Activated naive CD8-positive, alpha-beta T cell treated with anti-CD3 and anti-CD28 coated beads, Interleukin-2, amount 50 U/mL, for 24 hours (primary cell): ENCODE measurements around the gene KCNJ10.
"Not testable (repeated sequence)": the region's sequence is repeated elsewhere in the genome, so short reads cannot be mapped to it uniquely, and the experiment has no call there.

Source experiments
- ATAC-seq: fragments of 150-1000 bp; cut with Tn5 transposase; one replicate; pipeline ENCODE4 v1.10.0; 2021
- DNase-seq: peaks from one replicate; pipeline ENCODE4 v3.0.0; 2021
- H3K27ac Mint-ChIP-seq: one replicate; pipeline ENCODE4 v1.8.0; 2021; ENCODE audit warnings: mild to moderate bottlenecking, mixed read lengths
- H3K27me3 Mint-ChIP-seq: one replicate; pipeline ENCODE4 v1.8.0; 2021; ENCODE audit warnings: mixed read lengths
- H3K36me3 Mint-ChIP-seq: one replicate; pipeline ENCODE4 v1.8.0; 2021; ENCODE audit warnings: low read depth, mixed read lengths
- H3K4me1 Mint-ChIP-seq: one replicate; pipeline ENCODE4 v1.8.0; 2021; ENCODE audit warnings: mixed read lengths
- H3K4me3 Mint-ChIP-seq: one replicate; pipeline ENCODE4 v1.8.0; 2021; ENCODE audit warnings: mild to moderate bottlenecking, moderate library complexity, mixed read lengths
- H3K9me3 Mint-ChIP-seq: one replicate; pipeline ENCODE4 v1.8.0; 2021; ENCODE audit warnings: mixed read lengths

Gene KCNJ10

GRCh38 chr1:160069460-160070231 lies at the start of gene KCNJ10:
TSS of gene KCNJ10 (minus strand) at chr1:160070160. CDS start at chr1:160042532, 27,628 bp downstream.
- peak within 1 kb of the TSS; percentile 85 for H3K4me3 Mint-ChIP-seq
- ATAC-seq (no peak), DNase-seq (no peak)
- no peak within 1 kb of the TSS for H3K27ac Mint-ChIP-seq
- H3K27me3 Mint-ChIP-seq: peaks cover 32% of the 10 kb centered on the region
- H3K9me3 Mint-ChIP-seq: no peaks in the 10 kb centered on the region
- H3K4me1 Mint-ChIP-seq: peaks cover 8% of the 10 kb centered on the region
- H3K36me3 Mint-ChIP-seq: no peaks in the 10 kb centered on the region

DNA sequence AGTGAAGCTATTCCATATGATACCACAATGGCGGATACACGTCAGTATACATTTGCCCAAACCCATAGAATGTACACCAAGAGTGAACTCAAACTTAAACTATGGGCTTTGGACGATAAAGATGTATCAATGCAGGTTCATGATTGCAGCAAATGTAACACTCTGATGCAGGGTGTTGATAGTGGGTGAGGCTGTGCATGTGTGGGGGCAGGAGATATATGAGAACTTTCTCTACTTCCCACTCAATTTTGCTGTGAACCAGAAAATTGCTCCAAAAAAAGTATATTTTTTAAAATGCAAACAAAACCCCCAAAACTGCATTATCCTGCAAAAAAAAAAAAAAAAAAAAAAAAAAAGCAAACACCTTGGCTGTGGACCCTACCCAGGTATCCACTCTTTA lies 49.0 kb upstream of the KCNJ10 start:
- H3K4me1 Mint-ChIP-seq: no peaks in the 10 kb centered on the region
- H3K4me3 Mint-ChIP-seq: no peak overlapping the region
- peaks cover 15% of the 10 kb centered on the region for H3K27me3 Mint-ChIP-seq
- ATAC-seq (no peak), DNase-seq (no peak)
- H3K9me3 Mint-ChIP-seq: no peaks in the 10 kb centered on the region
- no peak overlapping the region for H3K27ac Mint-ChIP-seq
- no peaks in the 10 kb centered on the region for H3K36me3 Mint-ChIP-seq

- no peaks in the 10 kb centered on the region for H3K9me3 Mint-ChIP-seq
- no peak for DNase-seq
- H3K4me3 Mint-ChIP-seq: no peak overlapping the region
- peaks cover 17% of the 10 kb centered on the region for H3K27me3 Mint-ChIP-seq
- no peak overlapping the region for H3K27ac Mint-ChIP-seq
- no peak for ATAC-seq
- no peaks in the 10 kb centered on the region for H3K36me3 Mint-ChIP-seq
- no peaks in the 10 kb centered on the region for H3K4me1 Mint-ChIP-seq
These were observed 47.8 kb upstream of the KCNJ10 start for GRCh38 chr1:160117709-160118183.

- no peak overlapping the region for H3K27ac Mint-ChIP-seq
These were observed 47.3 kb upstream of the KCNJ10 start for GRCh38 chr1:160117300-160117699.

DNA sequence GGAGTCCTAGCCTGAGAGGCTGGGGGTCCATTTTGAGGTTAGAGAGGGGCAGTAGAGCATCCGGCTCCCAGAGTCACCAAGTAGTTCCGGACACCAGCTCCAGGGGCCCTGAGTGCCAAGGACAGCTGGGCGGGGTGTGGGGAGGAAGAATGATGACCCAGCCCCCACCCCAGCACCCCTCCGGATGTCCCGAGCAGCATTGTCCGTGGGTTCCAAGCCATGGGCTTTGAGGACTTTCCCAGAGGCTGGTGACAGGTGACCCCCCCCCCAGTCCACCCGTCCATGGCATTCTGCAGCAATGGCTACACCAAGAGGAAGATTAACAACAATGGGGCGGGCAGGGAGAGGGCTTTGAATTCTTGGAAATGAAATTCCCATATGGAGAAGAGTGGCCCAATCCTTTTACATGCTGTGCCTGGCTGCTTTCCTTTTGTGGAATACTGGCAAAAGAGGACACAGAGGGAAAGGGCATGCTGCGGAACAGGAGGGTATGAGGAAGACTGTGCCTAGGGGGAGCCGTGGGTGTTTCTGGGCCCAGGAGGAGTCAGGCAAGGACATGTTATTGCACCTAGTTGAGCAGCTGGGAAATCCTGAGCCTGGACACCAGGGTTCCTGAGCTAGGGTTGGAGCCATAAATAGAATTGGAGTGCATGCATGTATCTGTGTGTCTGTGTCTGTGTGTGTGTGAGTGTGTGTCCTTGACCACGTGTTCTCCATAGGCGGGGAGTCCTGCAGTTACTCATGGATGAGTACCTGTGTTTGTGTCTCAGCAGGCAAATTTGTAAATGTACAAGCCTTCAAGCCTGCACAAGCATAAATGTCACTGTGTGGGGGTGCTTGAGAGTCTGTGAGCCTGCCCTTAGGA lies 46.6 kb upstream of the KCNJ10 start:
- Mint-ChIP-seq H3K4me1 (no peaks in the 10 kb centered on the region), H3K36me3 (no peaks in the 10 kb centered on the region), H3K9me3 (no peaks in the 10 kb centered on the region), H3K27me3 (peaks cover 17% of the 10 kb centered on the region), H3K4me3 (no peak overlapping the region), H3K27ac (no peak overlapping the region)
- DNase-seq (no peak), ATAC-seq (no peak)

More at GRCh38 chr1:160117300-160117699, 47.3 kb upstream of the KCNJ10 start:
- Mint-ChIP-seq H3K4me1 (no peaks in the 10 kb centered on the region), H3K36me3 (no peaks in the 10 kb centered on the region), H3K27me3 (peaks cover 17% of the 10 kb centered on the region), H3K9me3 (no peaks in the 10 kb centered on the region), H3K4me3 (no peak overlapping the region)
- DNase-seq (no peak), ATAC-seq (no peak)

DNA sequence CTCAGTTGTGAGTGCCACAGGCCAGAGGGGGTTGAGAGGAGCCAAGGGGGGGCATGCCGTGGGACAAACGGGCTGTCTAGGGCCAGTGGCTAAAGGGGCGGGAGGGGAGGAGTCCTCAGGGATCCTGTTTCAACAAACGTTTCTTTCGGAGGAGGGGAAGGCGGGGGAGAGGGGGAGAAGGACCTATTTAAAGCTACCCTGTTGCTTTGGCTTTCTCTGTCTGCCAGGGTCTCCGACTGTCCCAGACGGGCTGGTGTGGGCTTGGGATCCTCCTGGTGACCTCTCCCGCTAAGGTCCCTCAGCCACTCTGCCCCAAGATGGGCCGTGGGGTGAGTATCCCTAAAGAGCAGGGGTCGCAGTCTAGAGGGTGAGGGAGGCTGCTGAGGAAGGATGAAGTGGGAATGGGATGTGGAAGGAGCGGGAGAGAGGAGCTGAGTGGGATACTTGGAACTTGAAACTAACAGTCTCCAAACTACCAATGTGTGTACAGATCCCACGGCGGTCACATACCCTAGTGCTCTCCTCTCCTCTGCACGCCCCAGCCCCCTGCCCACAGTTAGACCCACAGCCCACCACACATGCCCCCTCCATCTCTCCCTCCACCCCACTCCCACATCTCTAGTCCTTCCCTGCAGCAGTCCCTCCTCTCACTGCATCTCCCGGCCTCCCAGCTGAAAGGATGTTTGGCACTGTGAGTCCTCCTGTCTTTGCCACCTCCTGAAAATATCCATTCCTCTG lies 45.8 kb upstream of the KCNJ10 start, which contains the start of gene ATP1A2:
Gene ATP1A2 (plus strand): TSS at position 215 of the 738 bp plus-strand sequence. CDS start 103 bp downstream, at position 318.
- ATAC-seq (no peak), DNase-seq (no peak)
- no peaks in the 10 kb centered on the region for H3K4me1 Mint-ChIP-seq
- peaks cover 18% of the 10 kb centered on the region for H3K27me3 Mint-ChIP-seq
- no peak within 1 kb of the TSS for H3K4me3 Mint-ChIP-seq
- H3K36me3 Mint-ChIP-seq: no peaks in the 10 kb centered on the region
- no peaks in the 10 kb centered on the region for H3K9me3 Mint-ChIP-seq
- H3K27ac Mint-ChIP-seq: no peak within 1 kb of the TSS

- ATAC-seq (no peak), DNase-seq (no peak)
- Mint-ChIP-seq H3K27me3 (peaks cover 21% of the 10 kb centered on the region), H3K27ac (no peak overlapping the region), H3K36me3 (no peaks in the 10 kb centered on the region), H3K4me3 (no peak overlapping the region), H3K4me1 (peaks cover under 1% of the 10 kb centered on the region), H3K9me3 (no peaks in the 10 kb centered on the region)
These were observed 44.1 kb upstream of the KCNJ10 start for GRCh38 chr1:160114085-160114484.

- DNase-seq (no peak), ATAC-seq (no peak)
These were observed 43.4 kb upstream of the KCNJ10 start for GRCh38 chr1:160113407-160113806.

GRCh38 chr1:160112357-160112756 lies 42.4 kb upstream of the KCNJ10 start:
- H3K36me3 Mint-ChIP-seq: no peaks in the 10 kb centered on the region
- no peaks in the 10 kb centered on the region for H3K9me3 Mint-ChIP-seq
- DNase-seq (no peak), ATAC-seq (no peak)
- H3K27me3 Mint-ChIP-seq: peaks cover 21% of the 10 kb centered on the region
- H3K4me3 Mint-ChIP-seq: no peak overlapping the region
- H3K27ac Mint-ChIP-seq: no peak overlapping the region
- peaks cover 4% of the 10 kb centered on the region for H3K4me1 Mint-ChIP-seq

More at GRCh38 chr1:160113407-160113806, 43.4 kb upstream of the KCNJ10 start:
- Mint-ChIP-seq H3K4me1 (peaks cover 4% of the 10 kb centered on the region), H3K9me3 (no peaks in the 10 kb centered on the region), H3K4me3 (no peak overlapping the region), H3K27me3 (peaks cover 21% of the 10 kb centered on the region), H3K36me3 (no peaks in the 10 kb centered on the region), H3K27ac (no peak overlapping the region)

- not testable (repeated sequence) for DNase-seq, ATAC-seq, H3K36me3 Mint-ChIP-seq, H3K27ac Mint-ChIP-seq, H3K4me1 Mint-ChIP-seq, H3K4me3 Mint-ChIP-seq, H3K9me3 Mint-ChIP-seq
- H3K27me3 Mint-ChIP-seq: peaks cover 15% of the 10 kb centered on the region
These were observed 41.5 kb upstream of the KCNJ10 start for GRCh38 chr1:160111462-160111861.

GRCh38 chr1:160109686-160110085 lies 39.7 kb upstream of the KCNJ10 start:
- ATAC-seq: no peak

GRCh38 chr1:160108888-160109662 lies 39.1 kb upstream of the KCNJ10 start:
- Mint-ChIP-seq H3K36me3 (no peaks in the 10 kb centered on the region), H3K9me3 (no peaks in the 10 kb centered on the region), H3K4me3 (no peak overlapping the region), H3K27ac (peak overlapping the region; percentile 83), H3K27me3 (peaks cover 6% of the 10 kb centered on the region), H3K4me1 (peaks cover 4% of the 10 kb centered on the region)
- DNase-seq (peak; percentile 40), ATAC-seq (no peak)

More at GRCh38 chr1:160109686-160110085, 39.7 kb upstream of the KCNJ10 start:
- Mint-ChIP-seq H3K27me3 (peaks cover 7% of the 10 kb centered on the region), H3K4me1 (peaks cover 4% of the 10 kb centered on the region), H3K36me3 (no peaks in the 10 kb centered on the region), H3K9me3 (no peaks in the 10 kb centered on the region), H3K27ac (no peak overlapping the region), H3K4me3 (no peak overlapping the region)
- no peak for DNase-seq

DNA sequence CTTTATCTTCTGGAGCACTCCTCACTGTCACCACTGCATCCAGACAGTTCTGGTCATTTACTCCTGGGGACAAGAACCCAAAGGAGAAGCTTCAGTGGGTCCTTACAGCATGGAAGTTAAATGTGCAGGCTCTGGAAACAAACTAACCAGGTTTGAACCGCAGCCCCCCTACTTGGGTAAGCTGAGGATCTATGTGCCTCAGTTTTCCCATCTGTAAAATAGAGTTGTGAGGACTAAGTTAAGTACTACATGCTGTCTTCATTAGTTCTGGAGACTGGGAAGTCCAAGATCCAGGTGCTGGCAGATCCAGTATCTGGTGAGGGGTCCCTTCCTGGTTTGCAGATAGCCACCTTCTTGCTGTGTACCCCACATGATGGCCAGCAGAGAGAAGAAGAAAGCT lies 37.6 kb upstream of the KCNJ10 start:
- Mint-ChIP-seq H3K4me3 (no peak overlapping the region), H3K27me3 (peaks cover 4% of the 10 kb centered on the region), H3K4me1 (peaks cover 12% of the 10 kb centered on the region), H3K9me3 (no peaks in the 10 kb centered on the region), H3K27ac (no peak overlapping the region), H3K36me3 (no peaks in the 10 kb centered on the region)
- DNase-seq: no peak
- no peak for ATAC-seq
